Measurements from ENCODE around the gene FNDC3B. TPM values are rescaled to one million over a fixed set of nuclear protein-coding genes. Genes with fewer than 3 reads are reported as not detected.

FNDC3B gene
- total RNA-seq, 1 experiment from 2014 or later = 34.4 TPM

DNA sequence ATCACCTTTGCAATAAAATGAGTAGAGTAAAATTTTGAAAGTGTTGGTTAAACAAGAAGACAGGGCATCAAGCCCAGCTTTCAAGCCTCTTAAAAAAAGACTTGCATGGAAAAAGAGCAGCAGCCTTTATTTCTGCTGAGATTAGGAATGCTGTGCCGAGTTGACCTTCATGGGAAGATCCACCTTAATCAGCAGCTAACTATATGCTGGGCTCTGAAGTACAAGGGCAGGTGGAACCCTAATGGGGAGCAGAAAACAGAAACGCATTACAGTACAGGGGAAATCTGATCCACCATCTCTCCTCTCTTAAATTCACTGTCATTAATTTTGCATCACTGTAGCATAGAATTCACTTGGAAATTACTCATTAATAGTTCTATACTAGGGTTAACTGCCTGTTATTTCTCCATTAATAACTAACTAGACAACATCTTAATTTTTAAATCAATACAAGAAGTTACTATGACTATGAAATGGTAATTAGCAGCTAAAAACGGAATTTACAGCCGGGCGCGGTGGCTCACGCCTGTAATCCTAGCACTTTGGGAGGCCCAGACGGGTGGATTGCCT lies 275.3 kb downstream of the FNDC3B start:
- DNase-seq (ENCODE audit: low read depth, low spot score) = no peak
- in situ Hi-C loops (cut with HindIII; ENCODE audit: low pct_unique_long_range_greater_than_20kb, low sequenced_read_pairs) = no loop called here

DNA sequence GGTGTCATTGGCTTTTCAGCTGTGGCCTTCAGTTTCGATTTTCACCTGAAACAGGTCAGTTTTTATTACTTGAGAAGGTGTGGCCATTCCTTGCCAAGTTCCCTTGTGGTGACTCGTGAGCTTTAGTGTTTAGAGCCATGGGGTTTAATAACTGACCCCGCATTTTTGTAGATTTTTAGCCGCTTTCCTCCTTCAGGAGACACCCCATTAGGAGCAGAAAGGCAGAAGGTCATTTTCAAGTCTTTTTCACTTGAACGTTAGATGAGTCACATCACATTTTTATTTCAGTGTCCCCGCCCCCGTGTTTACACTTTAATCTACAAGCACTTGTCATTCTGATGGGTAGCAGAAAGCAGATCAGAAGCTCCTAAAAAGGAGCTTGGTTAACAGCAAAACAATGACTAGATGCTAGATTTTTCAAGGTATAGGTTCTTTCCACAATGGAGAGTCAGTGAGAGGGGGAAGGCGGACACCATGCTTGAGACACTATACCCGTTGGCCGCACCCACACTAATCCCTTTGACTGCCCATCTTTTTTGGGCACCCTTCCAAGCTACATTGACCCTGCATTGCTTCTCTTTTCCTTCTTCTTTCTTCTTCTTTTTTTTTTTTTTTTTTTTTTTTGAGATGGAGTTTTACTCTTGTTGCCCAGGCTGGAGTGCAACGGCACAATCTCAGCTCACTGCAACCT lies 276.2 kb downstream of the FNDC3B start:
- DNase-seq (ENCODE audit: low read depth, low spot score) = no peak
- in situ Hi-C loops (cut with HindIII; ENCODE audit: low pct_unique_long_range_greater_than_20kb, low sequenced_read_pairs) = no loop called here

DNA sequence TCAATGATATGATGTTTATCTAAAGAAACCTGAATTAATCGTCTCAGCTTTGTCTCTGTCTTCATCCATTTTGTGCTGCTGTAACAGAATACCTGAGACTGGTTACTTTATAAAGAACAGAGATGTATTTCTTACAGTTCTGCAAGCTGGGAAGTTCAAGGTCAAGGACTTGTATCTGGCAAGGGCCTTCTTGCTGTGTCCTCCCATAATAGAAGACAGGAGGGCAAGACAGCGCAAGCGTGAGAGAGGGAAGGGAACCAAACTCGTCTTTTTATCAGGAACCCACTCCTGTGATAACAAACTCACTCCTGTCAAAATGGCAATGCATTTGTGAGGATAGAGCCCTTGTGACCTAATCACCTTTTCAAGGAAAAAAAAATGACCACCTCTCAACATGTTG lies 277.4 kb downstream of the FNDC3B start:
- in situ Hi-C loops (cut with HindIII; ENCODE audit: low pct_unique_long_range_greater_than_20kb, low sequenced_read_pairs) = no loop called here
- DNase-seq (ENCODE audit: low read depth, low spot score) = no peak

DNA sequence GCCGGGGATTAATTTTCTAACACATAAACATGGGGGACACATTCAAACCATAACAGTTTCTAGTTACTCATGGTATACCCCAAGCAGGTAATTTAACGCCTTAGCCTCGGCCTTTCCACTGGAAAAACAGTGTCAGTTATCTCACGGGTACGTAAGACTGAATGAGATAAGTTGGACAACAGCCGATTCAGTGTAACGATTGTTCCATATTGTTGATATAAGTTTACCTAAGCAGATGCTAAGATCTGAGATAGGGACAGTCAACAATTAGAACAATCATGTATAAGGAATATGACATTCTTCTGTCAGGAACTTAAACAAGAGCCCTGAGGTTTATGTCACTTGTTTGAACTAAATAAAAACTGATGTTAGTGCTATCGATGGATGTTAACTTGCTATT lies 278.1 kb downstream of the FNDC3B start:
- no peak for DNase-seq (ENCODE audit: low read depth, low spot score)
- in situ Hi-C loops (cut with HindIII; ENCODE audit: low pct_unique_long_range_greater_than_20kb, low sequenced_read_pairs) = no loop called here

DNA sequence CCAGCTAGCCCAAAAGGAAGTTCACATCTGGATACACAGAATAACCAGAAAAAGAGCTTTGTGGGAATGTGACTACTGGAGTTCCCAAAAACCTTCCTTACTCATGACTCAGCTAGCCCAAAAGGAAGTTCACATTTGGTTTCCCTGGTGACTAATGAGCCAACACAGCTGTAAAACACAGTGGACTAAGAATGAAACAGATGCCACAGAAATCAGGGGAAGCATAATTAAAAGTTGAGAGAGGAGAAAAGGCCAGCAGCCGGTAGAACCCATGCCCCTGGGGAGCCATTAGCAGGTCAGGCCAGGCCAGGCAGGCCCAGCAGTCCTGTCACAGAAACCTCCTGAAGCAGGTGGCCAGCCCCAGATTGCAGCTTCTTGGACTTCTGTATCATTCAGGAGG lies 278.6 kb downstream of the FNDC3B start:
- in situ Hi-C loops (cut with HindIII; ENCODE audit: low pct_unique_long_range_greater_than_20kb, low sequenced_read_pairs) = no loop called here
- DNase-seq (ENCODE audit: low read depth, low spot score) = peak; percentile 6

DNA sequence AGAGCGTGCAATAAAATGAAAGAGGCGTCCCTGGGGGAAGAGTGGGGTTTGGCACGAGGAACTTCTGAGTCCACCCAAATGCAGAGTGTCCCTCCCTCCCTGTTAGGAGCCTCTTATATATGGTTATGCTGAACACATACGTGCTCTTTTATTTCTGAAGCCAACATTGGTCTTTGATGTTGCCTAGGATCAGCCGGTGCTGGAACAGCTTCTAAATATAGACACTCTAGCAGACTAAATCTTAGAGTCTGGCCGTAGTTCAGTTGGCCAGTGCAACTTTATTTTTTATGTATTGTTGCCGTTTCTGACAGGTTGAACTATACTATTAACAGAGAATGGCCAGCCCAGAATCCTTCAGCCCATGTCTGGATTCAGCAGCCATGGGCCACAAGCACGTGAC lies 280.2 kb downstream of the FNDC3B start:
- no peak for DNase-seq (ENCODE audit: low read depth, low spot score)
- in situ Hi-C loops (cut with HindIII; ENCODE audit: low pct_unique_long_range_greater_than_20kb, low sequenced_read_pairs) = no loop called here

DNA sequence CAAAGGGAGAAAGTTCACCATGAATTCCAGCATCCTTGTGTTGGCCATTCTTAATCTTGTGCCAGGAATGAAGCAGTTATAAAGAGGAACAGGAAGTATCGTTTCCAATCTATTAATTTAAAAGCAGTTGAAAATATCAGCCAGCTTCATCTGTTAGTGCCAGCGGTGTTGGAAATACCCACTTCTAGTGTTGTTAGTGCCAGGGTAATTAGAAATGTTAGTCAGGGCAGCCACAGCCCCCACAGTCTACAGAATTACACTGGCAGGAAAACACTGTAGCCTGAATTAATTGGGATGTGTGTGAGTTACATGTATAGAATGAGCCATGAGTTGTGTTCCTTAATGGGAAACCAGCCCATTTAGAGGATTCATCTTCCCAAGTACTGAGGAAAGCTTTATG lies 281.1 kb downstream of the FNDC3B start:
- in situ Hi-C loops (cut with HindIII; ENCODE audit: low pct_unique_long_range_greater_than_20kb, low sequenced_read_pairs) = no loop called here
- DNase-seq (ENCODE audit: low read depth, low spot score) = no peak

DNA sequence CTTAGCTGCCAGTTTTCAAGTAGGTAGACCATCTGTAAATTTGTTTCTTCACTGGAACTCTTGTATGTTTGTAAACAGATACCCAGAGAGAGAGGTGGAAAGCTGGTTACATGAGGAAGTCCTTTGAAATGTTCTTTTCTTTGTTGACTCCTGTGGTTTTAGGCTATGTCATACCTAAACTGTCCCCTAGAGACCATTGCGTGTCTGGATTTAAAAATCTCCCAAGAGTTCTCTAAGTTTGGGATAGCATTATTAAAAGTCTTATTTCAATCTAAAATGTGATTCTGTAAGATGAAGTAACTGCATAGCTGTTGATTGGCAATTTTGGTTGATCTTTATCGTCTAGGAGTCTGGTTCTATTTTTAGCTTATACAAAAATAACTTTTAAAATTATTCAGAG lies 281.7 kb downstream of the FNDC3B start:
- DNase-seq (ENCODE audit: low read depth, low spot score) = peak; percentile 10
- in situ Hi-C loops (cut with HindIII; ENCODE audit: low pct_unique_long_range_greater_than_20kb, low sequenced_read_pairs) = no loop called here

DNA sequence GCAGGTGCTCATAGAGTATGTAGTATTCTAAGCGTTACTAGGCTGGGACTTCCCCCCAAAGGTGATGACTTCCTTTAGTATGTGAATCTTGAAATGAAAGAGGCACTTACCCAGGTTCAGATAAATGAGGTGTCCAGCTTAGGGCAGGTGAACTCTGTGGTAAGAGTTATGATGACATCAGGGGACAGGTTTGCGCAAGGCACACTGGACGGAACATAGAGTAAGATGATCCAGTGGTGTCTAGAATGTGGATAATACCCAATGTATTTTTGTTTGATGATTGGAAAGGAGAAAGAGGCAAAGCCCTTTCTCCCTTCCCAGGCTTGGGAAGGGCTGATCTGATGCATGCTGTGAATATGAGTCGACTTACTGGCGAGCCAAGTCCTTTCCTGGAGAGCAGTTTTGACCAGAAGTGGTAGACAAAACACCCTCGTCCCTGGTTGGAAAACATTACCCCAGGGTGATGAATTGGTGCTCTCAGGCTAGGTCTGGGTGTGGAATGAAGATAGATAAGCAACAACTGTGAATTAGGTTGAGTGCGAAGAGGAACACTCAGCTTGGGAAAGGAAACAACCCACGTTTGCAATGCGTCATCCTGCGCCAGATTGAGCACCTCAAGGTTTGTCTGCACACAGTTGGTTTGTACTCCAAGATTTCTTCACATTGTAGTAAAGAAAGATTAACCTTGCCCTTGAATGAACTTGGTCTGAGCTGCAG lies 284.7 kb downstream of the FNDC3B start:
- no peak for DNase-seq (ENCODE audit: low read depth, low spot score)
- in situ Hi-C loops (cut with HindIII; ENCODE audit: low pct_unique_long_range_greater_than_20kb, low sequenced_read_pairs) = no loop called here

DNA sequence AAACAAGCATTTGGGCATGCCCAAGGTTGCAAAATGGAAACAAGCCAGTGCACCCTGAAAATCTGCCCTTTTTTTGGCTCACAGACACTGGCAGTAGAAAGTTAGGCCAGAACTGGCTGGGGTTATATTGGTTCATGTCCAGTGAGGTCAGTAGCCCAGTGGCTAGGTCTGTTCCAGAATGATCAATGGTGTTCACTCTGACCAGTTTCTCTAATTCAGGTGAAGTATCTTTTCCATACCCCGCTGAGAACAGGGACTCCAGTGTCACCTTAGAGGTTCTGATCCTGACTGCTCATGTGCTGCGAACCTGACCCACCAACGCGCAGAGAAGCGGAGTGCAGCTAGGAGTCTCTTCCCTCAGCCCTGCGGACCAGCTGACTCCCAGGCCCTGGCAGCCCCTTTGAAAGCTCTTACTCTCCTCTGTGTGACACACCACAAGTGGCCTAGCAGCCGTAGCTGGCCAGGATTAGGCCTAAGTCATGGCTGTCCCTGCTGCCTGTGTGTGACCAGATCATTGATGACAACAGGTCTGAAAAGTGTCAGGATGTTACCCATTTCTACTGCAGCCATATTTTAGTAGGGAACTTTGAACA lies 285.3 kb downstream of the FNDC3B start:
- in situ Hi-C loops (cut with HindIII; ENCODE audit: low pct_unique_long_range_greater_than_20kb, low sequenced_read_pairs) = no loop called here
- DNase-seq (ENCODE audit: low read depth, low spot score) = no peak

DNA sequence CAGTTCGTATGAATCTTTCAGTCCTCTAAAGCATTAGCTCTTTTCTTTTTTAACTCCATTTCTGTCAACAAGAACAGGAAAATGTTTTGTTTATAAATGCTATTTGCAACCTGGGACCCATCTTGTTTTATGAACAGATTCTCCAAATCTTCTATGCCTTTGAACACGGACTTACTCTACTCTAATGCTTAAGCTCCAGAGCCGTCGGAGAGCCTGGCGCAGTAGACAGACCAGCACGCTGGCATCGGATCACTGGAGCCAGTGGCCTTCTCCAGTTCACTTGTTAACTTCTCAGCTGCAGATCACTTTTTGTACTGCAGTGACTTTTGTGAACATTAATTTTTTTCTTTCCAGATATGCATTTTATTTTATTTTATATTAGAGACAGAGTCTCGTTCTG lies 286.1 kb downstream of the FNDC3B start:
- in situ Hi-C loops (cut with HindIII; ENCODE audit: low pct_unique_long_range_greater_than_20kb, low sequenced_read_pairs) = no loop called here

DNA sequence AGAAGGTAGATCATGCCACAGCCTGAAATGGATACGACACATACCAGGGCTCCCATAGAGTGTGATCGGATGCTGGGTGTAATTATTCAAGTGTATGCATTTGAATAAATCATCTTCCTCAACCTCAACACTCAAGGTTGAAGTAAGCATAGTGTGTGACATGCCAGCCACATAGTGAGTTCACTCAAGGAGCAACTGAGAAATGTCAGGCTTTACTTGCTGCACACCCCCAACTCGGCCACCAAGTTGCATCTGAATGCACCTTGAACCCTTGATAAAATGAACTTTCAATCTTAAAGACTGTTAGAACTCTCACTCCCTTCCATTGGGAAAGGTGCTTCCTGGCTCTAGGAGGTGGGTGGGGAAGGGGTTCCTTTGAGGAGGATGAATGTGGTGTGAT lies 287.6 kb downstream of the FNDC3B start:
- in situ Hi-C loops (cut with HindIII; ENCODE audit: low pct_unique_long_range_greater_than_20kb, low sequenced_read_pairs) = no loop called here
- no peak for DNase-seq (ENCODE audit: low read depth, low spot score)

More for the DNA sequence above, 286.1 kb downstream of the FNDC3B start:
- no peak for DNase-seq (ENCODE audit: low read depth, low spot score)

DNA sequence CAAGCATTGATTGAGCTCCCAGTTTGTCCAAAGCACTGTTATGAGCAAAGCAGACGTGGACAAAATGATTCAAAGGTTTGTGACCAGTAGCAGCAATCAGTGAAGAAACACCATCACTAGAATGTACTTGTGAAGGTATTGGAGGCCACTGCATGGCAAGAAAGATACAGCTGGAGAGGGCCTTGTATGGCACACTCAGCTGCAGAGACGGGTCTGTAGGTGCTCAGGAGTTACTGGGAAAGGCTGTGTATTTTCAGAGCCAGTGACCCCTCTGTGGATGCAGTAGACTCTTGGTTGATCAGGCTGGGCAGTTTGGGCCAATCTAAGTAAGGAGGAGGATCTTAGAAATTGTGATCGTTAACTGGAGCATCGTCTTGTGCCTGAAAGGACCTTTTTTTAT lies 288.9 kb downstream of the FNDC3B start:
- no peak for DNase-seq (ENCODE audit: low read depth, low spot score)
- in situ Hi-C loops (cut with HindIII; ENCODE audit: low pct_unique_long_range_greater_than_20kb, low sequenced_read_pairs) = no loop called here

DNA sequence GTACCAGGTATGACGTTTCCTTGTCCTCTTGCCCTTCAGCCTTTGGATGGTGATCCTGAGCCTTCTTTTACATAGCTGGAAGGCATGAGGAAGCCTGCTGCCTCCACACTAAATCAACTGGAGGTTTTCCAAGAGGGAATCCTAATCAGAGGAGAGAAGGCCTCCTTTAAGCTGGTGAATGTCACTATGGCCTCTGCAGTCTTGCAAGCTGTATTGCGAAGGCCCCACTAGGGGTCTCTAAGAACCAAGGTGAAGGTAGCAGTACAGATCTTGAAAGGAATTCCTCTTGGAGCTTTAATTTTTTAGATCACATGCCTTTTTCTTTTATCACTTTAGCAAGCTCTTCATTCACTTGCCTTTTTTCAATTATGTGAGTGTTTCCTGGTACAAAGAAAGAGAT lies 289.7 kb downstream of the FNDC3B start:
- DNase-seq (ENCODE audit: low read depth, low spot score) = peak; percentile 12
- in situ Hi-C loops (cut with HindIII; ENCODE audit: low pct_unique_long_range_greater_than_20kb, low sequenced_read_pairs) = no loop called here

DNA sequence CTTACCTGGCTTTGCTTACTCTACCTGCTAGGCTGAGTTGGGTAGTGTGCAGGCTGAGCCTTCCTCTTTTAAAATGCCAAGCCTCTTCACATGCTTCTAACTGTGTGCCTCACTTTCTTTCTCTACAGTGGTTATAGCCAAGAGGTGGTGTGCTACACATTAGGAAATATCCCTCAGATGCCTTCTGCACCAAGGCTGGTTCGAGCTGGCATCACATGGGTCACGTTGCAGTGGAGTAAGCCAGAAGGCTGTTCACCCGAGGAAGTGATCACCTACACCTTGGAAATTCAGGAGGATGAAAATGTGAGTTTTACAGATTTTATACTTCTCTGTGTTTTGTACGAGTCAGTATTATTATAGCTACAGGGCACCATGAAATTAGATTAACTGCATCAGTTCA lies 291.0 kb downstream of the FNDC3B start:
- DNase-seq (ENCODE audit: low read depth, low spot score) = no peak
- in situ Hi-C loops (cut with HindIII; ENCODE audit: low pct_unique_long_range_greater_than_20kb, low sequenced_read_pairs) = no loop called here

DNA sequence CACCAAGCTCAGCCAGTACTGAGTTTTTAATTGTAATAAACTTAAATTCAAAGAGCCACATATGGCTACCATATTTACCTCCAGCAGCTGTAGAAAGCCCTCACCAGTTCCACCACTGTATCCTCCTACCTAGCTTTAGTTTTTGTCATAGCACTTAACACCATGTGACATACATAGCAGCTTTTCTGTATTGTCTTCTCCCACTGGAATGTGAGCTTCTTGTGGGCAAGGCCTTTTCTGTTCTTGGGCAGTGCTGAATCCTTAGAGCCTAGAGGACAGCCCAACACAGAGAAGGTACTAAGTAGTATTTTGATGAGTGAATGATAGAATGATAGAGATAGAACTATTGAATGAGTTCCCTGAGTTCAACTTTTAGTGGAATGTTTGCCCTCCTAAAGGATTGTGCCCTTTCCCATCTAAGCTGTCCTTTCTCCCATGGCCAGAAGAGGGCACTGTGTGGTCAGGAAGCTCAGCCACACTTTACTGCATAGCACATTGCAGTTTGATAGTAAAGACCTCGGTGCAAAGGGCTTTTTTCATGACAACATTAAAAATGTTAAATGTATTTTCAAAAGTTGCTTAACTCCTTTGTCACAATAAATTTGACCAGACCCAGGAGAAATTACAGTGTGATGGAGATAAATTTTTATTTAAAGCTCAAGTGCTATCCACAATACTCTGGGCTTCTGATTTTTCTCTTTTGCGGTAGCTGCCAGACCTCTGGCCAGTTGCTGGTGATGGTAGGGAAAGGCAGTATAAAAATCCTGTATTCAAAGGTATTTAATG lies 293.1 kb downstream of the FNDC3B start:
- peak; percentile 70 for DNase-seq (ENCODE audit: low read depth, low spot score)
- in situ Hi-C loops (cut with HindIII; ENCODE audit: low pct_unique_long_range_greater_than_20kb, low sequenced_read_pairs) = no loop called here

DNA sequence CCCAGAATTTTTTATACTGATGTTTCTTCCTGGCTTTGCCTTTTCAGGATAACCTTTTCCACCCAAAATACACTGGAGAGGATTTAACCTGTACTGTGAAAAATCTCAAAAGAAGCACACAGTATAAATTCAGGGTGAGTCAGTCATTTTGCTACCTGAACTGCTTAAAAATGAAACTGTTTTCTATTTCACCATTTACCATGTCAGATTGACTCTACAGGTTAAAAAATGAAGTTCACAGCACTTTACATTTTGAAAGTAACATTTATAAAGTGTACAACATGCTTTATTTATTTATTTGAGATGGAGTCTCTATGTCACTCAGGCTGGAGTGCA lies 293.6 kb downstream of the FNDC3B start:
- no peak for DNase-seq (ENCODE audit: low read depth, low spot score)
- in situ Hi-C loops (cut with HindIII; ENCODE audit: low pct_unique_long_range_greater_than_20kb, low sequenced_read_pairs) = no loop called here

All from SK-MEL-5 (cell line).